Astrocyte (in vitro differentiated cells and primary cell): Measurements from ENCODE around the gene PRKCA.

Experiments used
- CTCF ChIP-seq: IDR thresholded peaks from 2 replicates; pipeline ENCODE4 v1.5.1; 2011; ENCODE audit warnings: low read depth, mild to moderate bottlenecking, inconsistent platforms, low read length, moderate library complexity; ENCODE audit not compliant: insufficient read depth
- EZH2 ChIP-seq: IDR thresholded peaks from 2 replicates; pipeline ENCODE4 v1.6.1; 2012; ENCODE audit warnings: mild to moderate bottlenecking, low read length, inconsistent platforms; ENCODE audit not compliant: insufficient read depth

GRCh38 chr17:66654106-66654740, 351.8 kb downstream of the PRKCA start:
- TF ChIP-seq CTCF (no peak), EZH2 (no peak)
